Stomach (tissue), 9 donors: ENCODE data around the gene TUB. TPM values are rescaled to one million over a fixed set of nuclear protein-coding genes. Genes with fewer than 3 reads are reported as not detected.

Experiments
- DNase-seq, 2 donors: peaks; one replicate each; pipeline versions ENCODE4 v3.0.0 to v3.0.0-alpha.2; 2013 to 2019
- H3K27ac ChIP-seq, 5 donors: fragments of 200-600 bp in 4 of 5; sonication (generic) in 4 of 5; one replicate each; pipeline ENCODE4 v1.5.1; 2013 to 2019; ENCODE audit warnings: mild to moderate bottlenecking in 1 of 5, moderate library complexity in 1 of 5
- H3K27me3 ChIP-seq, 3 donors: fragments of 200-600 bp; sonication (generic); one replicate each; pipeline ENCODE4 v1.5.1; 2017 to 2019; ENCODE audit warnings: mixed run types in 1 of 3
- H3K36me3 ChIP-seq, 4 donors: fragments of 200-600 bp; sonication (generic); 1 replicate in 3 of 4; 2 replicates in 1 of 4; pipeline ENCODE4 v1.5.1; 2016 to 2019
- H3K4me1 ChIP-seq, 4 donors: fragments of 200-600 bp; sonication (generic); one replicate each; pipeline ENCODE4 v1.5.1; 2016 to 2019
- H3K4me3 ChIP-seq, 4 donors: fragments of 200-600 bp; sonication (generic) in 3 of 4; one replicate each; pipeline ENCODE4 v1.5.1; 2016 to 2019; ENCODE audit warnings: mild to moderate bottlenecking in 1 of 4
- H3K9me3 ChIP-seq, 4 donors: fragments of 200-600 bp; sonication (generic); one replicate each; pipeline ENCODE4 v1.5.1; 2016 to 2019
- CTCF ChIP-seq, 7 experiments: fragments of 450-650 bp in 4 of 7; fragments of 200-600 bp in 3 of 7; sonication (generic) in 3 of 7; IDR thresholded peaks; one replicate each; pipeline ENCODE4 v1.5.1; 2016 to 2019; ENCODE audit warnings: antibody characterized with exemption in 7 of 7, control low read depth in 2 of 7, mild to moderate bottlenecking in 1 of 7
- EP300 ChIP-seq: sonication (generic); formaldehyde crosslinking; IDR thresholded peaks from one replicate; pipeline ENCODE4 v1.6.1; 2017; ENCODE audit warnings: antibody characterized with exemption
- POLR2A ChIP-seq, 4 donors: fragments of 450-650 bp; IDR thresholded peaks; one replicate each; pipeline ENCODE4 v1.6.1; 2016; ENCODE audit warnings: antibody characterized with exemption in 4 of 4, control low read depth in 2 of 4, mild to moderate bottlenecking in 1 of 4, moderate library complexity in 1 of 4
- POLR2AphosphoS5 ChIP-seq, 3 donors: sonication (generic); formaldehyde crosslinking; IDR thresholded peaks; one replicate each; pipeline ENCODE4 v1.6.1; 2016; ENCODE audit warnings: antibody characterized with exemption in 3 of 3
- WGBS, 5 donors: extraction: QIAGEN DNeasy Blood & Tissue Kit in 3 of 5; methylation state at CpG; one replicate each; pipeline versions ENCODE4 v1.1.5 to v1.1.7; 2013 to 2018; 5-methylcytosine and 5-hydroxymethylcytosine counted together
- intact Hi-C: fragments of 100-400 bp; cut with DNase I; formaldehyde crosslinking; loops from one replicate; pipeline ENCODE4 v1.15.1; 2023; ENCODE audit warnings: low total_unique reads
- polyA plus RNA-seq, 3 donors: library from polyadenylated mRNA; stranded (reverse); fragments of 200-250 nt; gene quantifications; one replicate each; pipeline ENCODE4 v1.2.3, GENCODE V29; 2013
- total RNA-seq, 5 donors: library from RNA; depleted of rRNA; stranded (reverse); fragments of >200 nt; gene quantifications; one replicate each; pipeline versions ENCODE4 v1.1.0 to v1.2.3, GENCODE V29; 2014 to 2016
- donor health status: healthy with polysubstance abuse.
- donor health status: Bipolar disorder and iron deficiency.
- donor health status: healthy.

TUB gene
- total and polyA plus RNA-seq, 8 donors = under 0.01 to 12.1 (median 1.4) TPM; not detected in 1

- intact Hi-C loops = no loop called here
- 79 to 95% (median 85%) methylated on average over 4 of the region's 4 CpGs for WGBS, 5 donors
- TF ChIP-seq EP300 = no peak
- TF ChIP-seq POLR2A (IDR thresholded peaks at IDR 0.05) = no peak
- no peak for TF ChIP-seq CTCF (IDR thresholded peaks at IDR 0.05)
- TF ChIP-seq POLR2AphosphoS5 (IDR thresholded peaks at IDR 0.05) = no peak
Observed at GRCh38 chr11:8041576-8041975, 39.4 kb upstream of the TUB start.

GRCh38 chr11:8043756-8044155 lies 37.3 kb upstream of the TUB start:
- 49 to 86% (median 67%) methylated on average over 2 of the region's 2 CpGs for WGBS, 5 donors
- H3K36me3 ChIP-seq = no peaks in the 10 kb centered on the region
- no peak overlapping the region for H3K27ac ChIP-seq
- no peaks in the 10 kb centered on the region for H3K4me1 ChIP-seq
- no peaks in the 10 kb centered on the region for H3K27me3 ChIP-seq
- intact Hi-C loops = no loop called here
- no peak overlapping the region for H3K4me3 ChIP-seq
- no peaks in the 10 kb centered on the region for H3K9me3 ChIP-seq
- no peak for TF ChIP-seq CTCF (IDR thresholded peaks at IDR 0.05)
- no peak for TF ChIP-seq POLR2AphosphoS5 (IDR thresholded peaks at IDR 0.05)
- no peak for TF ChIP-seq EP300
- no peak for TF ChIP-seq POLR2A (IDR thresholded peaks at IDR 0.05)
- no peak for DNase-seq

More at GRCh38 chr11:8041576-8041975, 39.4 kb upstream of the TUB start:
- Histone ChIP-seq H3K27me3 (no peaks in the 10 kb centered on the region), H3K4me3 (no peak overlapping the region), H3K4me1 (no peaks in the 10 kb centered on the region), H3K36me3 (no peaks in the 10 kb centered on the region), H3K9me3 (no peaks in the 10 kb centered on the region), H3K27ac (no peak overlapping the region)
- DNase-seq = no peak

- H3K4me3 ChIP-seq = no peak overlapping the region
- H3K9me3 ChIP-seq = no peaks in the 10 kb centered on the region
- no peaks in the 10 kb centered on the region for H3K4me1 ChIP-seq
- H3K27me3 ChIP-seq = no peaks in the 10 kb centered on the region
- no peaks in the 10 kb centered on the region for H3K36me3 ChIP-seq
- DNase-seq = no peak
- intact Hi-C loops = no loop called here
- TF ChIP-seq CTCF (IDR thresholded peaks at IDR 0.05) (no peak), POLR2A (IDR thresholded peaks at IDR 0.05) (no peak), EP300 (no peak), POLR2AphosphoS5 (IDR thresholded peaks at IDR 0.05) (no peak)
- 35 to 58% (median 45%) methylated on average over 4 of the region's 4 CpGs for WGBS, 5 donors
- no peak overlapping the region for H3K27ac ChIP-seq
Observed at GRCh38 chr11:8045839-8046238, 35.2 kb upstream of the TUB start.

- Histone ChIP-seq H3K27me3 (no peaks in the 10 kb centered on the region), H3K36me3 (no peaks in the 10 kb centered on the region), H3K4me1 (no peaks in the 10 kb centered on the region), H3K9me3 (no peaks in the 10 kb centered on the region), H3K4me3 (no peak overlapping the region), H3K27ac (no peak overlapping the region)
- TF ChIP-seq CTCF (IDR thresholded peaks at IDR 0.05) = no peak
- TF ChIP-seq EP300 = no peak
- TF ChIP-seq POLR2A (IDR thresholded peaks at IDR 0.05) = no peak
- no peak for TF ChIP-seq POLR2AphosphoS5 (IDR thresholded peaks at IDR 0.05)
- DNase-seq = no peak
- 57 to 100% (median 65%) methylated on average over 1 to 3 of the region's 3 CpGs for WGBS, 5 donors
- intact Hi-C loops = no loop called here
Observed at GRCh38 chr11:8047382-8047781, 33.6 kb upstream of the TUB start.
